ENCODE measurements around the gene ISG20.

Gene ISG20

DNA sequence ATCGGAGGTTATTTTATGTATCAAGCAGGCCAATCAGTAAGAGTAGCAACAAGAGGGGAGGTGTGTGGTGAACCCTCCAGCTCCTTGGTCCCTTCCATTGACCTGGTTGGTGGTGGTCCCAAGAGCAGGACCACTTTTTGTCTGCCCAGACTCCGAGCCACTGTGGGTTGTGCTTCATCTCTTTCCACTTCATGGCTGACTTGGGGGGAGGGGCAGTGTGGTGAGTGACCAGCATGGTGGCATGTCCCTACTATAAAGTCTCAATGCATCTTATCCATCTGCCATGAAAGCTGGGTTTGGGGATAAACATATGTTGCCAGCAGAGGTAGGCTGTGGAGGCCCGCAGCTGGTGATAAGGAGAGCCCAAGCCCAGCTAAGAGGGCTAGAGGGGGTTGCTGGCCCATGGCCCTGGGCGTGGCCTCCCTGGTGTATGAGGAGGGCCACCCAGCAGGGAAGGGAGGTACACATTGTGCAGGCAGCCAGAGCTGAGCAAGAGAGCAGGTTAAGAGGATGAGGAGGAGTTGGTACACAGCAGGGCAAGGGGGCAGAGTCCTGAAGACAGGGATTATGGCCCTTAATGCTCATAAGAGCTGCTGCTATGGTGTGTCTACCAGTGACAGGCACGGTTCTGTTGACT, 10.7 kb upstream of the ISG20 start:
- TF ChIP-seq ZBTB7A (IDR thresholded peaks at IDR 0.05; ENCODE audit: low read depth): no peak
- no peak for TF ChIP-seq RAD21 (IDR thresholded peaks at IDR 0.05; ENCODE audit: low read depth)
- TF ChIP-seq, protein P1, sequence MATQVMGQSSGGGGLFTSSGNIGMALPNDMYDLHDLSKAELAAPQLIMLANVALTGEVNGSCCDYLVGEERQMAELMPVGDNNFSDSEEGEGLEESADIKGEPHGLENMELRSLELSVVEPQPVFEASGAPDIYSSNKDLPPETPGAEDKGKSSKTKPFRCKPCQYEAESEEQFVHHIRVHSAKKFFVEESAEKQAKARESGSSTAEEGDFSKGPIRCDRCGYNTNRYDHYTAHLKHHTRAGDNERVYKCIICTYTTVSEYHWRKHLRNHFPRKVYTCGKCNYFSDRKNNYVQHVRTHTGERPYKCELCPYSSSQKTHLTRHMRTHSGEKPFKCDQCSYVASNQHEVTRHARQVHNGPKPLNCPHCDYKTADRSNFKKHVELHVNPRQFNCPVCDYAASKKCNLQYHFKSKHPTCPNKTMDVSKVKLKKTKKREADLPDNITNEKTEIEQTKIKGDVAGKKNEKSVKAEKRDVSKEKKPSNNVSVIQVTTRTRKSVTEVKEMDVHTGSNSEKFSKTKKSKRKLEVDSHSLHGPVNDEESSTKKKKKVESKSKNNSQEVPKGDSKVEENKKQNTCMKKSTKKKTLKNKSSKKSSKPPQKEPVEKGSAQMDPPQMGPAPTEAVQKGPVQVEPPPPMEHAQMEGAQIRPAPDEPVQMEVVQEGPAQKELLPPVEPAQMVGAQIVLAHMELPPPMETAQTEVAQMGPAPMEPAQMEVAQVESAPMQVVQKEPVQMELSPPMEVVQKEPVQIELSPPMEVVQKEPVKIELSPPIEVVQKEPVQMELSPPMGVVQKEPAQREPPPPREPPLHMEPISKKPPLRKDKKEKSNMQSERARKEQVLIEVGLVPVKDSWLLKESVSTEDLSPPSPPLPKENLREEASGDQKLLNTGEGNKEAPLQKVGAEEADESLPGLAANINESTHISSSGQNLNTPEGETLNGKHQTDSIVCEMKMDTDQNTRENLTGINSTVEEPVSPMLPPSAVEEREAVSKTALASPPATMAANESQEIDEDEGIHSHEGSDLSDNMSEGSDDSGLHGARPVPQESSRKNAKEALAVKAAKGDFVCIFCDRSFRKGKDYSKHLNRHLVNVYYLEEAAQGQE (IDR thresholded peaks at IDR 0.05; ENCODE audit: low read depth): no peak
- no peak for TF ChIP-seq NFIC (IDR thresholded peaks at IDR 0.05)
- no peak for TF ChIP-seq TAF1 (IDR thresholded peaks at IDR 0.05; ENCODE audit: low read depth)
- TF ChIP-seq, protein P2, sequence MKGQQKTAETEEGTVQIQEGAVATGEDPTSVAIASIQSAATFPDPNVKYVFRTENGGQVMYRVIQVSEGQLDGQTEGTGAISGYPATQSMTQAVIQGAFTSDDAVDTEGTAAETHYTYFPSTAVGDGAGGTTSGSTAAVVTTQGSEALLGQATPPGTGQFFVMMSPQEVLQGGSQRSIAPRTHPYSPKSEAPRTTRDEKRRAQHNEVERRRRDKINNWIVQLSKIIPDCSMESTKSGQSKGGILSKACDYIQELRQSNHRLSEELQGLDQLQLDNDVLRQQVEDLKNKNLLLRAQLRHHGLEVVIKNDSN (IDR thresholded peaks at IDR 0.05): no peak
- no peak for TF ChIP-seq TEAD4 (IDR thresholded peaks at IDR 0.05)

DNA sequence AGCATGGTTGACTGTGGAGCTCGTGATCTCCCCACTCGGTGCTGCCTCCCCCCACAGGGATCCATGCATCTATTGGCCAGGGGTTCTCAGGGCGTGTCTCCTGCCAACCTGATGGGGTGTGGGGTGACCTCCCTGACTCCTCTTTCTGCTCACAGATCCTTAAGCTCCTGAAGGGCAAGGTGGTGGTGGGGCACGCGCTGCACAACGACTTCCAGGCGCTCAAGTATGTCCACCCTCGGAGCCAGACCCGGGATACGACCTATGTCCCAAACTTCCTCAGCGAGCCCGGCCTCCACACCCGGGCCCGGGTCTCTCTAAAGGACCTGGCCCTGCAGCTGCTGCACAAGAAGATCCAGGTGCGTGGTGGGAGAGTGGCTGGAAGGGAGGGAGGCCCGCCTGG, 9.7 kb upstream of the ISG20 start:
- TF ChIP-seq TAF1 (IDR thresholded peaks at IDR 0.05; ENCODE audit: low read depth): no peak
- TF ChIP-seq YY1 (IDR thresholded peaks at IDR 0.05; ENCODE audit: low read depth): no peak
- TF ChIP-seq FOXM1 (IDR thresholded peaks at IDR 0.05; ENCODE audit: borderline replicate concordance, low read depth): no peak
- no peak for TF ChIP-seq CREB1 (IDR thresholded peaks at IDR 0.05; ENCODE audit: low read depth)
- no peak for TF ChIP-seq EP300 (IDR thresholded peaks at IDR 0.05; ENCODE audit: borderline replicate concordance)
- TF ChIP-seq EGR1 (IDR thresholded peaks at IDR 0.05): no peak
- TF ChIP-seq, protein P3, sequence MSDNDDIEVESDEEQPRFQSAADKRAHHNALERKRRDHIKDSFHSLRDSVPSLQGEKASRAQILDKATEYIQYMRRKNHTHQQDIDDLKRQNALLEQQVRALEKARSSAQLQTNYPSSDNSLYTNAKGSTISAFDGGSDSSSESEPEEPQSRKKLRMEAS (IDR thresholded peaks at IDR 0.05): no peak
- TF ChIP-seq, protein P1 (IDR thresholded peaks at IDR 0.05; ENCODE audit: low read depth): no peak
- no peak for TF ChIP-seq TEAD4 (IDR thresholded peaks at IDR 0.05)
- TF ChIP-seq TCF12 (IDR thresholded peaks at IDR 0.05; ENCODE audit: low read depth): no peak
- no peak for TF ChIP-seq ZBTB7A (IDR thresholded peaks at IDR 0.05; ENCODE audit: low read depth)
- TF ChIP-seq NFIC (IDR thresholded peaks at IDR 0.05): no peak
- TF ChIP-seq CEBPB (IDR thresholded peaks at IDR 0.05): no peak

DNA sequence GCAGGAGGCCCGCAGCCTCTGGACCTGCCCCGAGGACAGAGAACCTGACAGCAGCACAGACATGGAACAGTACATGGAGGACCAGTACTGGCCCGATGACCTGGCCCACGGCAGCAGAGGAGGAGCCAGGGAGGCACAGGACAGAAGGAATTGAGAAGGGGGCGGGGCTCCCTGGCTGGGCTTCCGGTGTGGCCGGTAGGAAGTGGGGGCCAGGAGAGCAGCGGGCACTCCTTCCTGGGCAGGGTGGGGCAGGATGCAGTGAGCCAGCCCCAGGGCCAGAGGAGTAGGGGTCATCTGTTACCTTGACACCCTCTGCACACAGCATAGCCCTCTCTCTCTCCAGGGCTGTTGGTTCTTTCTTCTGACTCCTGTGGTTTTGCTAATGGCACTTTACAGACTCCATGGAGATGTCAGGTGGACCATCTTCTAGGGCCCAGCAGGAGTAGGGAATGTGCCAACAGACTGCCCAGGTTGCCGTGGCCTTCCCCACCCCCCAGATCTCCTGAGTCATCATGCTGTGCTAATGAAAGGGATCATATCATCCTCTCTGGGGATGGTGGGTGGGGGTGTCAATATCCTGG, 8.6 kb upstream of the ISG20 start:
- TF ChIP-seq EP300 (IDR thresholded peaks at IDR 0.05; ENCODE audit: borderline replicate concordance) (no peak), CEBPB (IDR thresholded peaks at IDR 0.05) (no peak), TAF1 (IDR thresholded peaks at IDR 0.05; ENCODE audit: low read depth) (no peak), YY1 (IDR thresholded peaks at IDR 0.05; ENCODE audit: low read depth) (no peak), EGR1 (IDR thresholded peaks at IDR 0.05) (no peak), TEAD4 (IDR thresholded peaks at IDR 0.05) (no peak), RAD21 (IDR thresholded peaks at IDR 0.05; ENCODE audit: low read depth) (no peak), FOXM1 (IDR thresholded peaks at IDR 0.05; ENCODE audit: borderline replicate concordance, low read depth) (no peak), CREB1 (IDR thresholded peaks at IDR 0.05; ENCODE audit: low read depth) (no peak)
- TF ChIP-seq, protein P1 (IDR thresholded peaks at IDR 0.05; ENCODE audit: low read depth): no peak
- TF ChIP-seq, protein P3 (IDR thresholded peaks at IDR 0.05): no peak

DNA sequence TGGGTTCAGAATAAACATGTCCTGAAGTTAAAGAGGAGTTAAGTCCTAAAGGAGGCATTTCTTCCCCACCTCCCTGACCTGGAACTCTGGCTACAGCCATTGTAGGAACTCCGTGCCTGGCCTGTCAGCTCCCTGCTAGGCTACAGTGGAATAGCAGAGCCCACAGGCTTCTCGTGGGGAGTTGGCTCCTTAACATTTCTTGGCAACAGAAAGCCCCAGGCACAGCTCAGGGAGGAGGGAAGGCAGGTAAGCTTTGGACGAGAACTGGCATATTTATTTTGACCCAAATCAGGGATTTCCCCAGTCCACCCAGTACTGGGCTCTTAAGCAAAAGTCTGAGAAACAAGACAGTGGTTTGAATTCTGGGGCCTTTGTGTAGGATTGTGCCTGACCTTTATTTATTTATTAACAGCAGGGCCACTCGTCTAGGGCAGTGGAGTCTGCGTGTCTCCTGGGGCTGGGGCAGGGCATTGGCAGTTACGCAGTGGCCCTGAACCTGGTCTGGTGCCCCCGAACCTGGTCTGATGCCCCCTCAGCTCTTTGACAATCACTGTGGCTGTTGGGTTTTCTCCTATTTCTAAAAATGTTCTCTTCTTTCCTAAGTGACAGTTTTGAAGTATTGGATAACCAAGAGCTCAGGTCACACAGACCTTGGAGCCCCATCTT, 7.9 kb upstream of the ISG20 start:
- TF ChIP-seq, protein P1 (IDR thresholded peaks at IDR 0.05; ENCODE audit: low read depth): no peak
- no peak for TF ChIP-seq EP300 (IDR thresholded peaks at IDR 0.05; ENCODE audit: borderline replicate concordance)
- no peak for TF ChIP-seq NFIC (IDR thresholded peaks at IDR 0.05)
- TF ChIP-seq RAD21 (IDR thresholded peaks at IDR 0.05; ENCODE audit: low read depth): no peak
- TF ChIP-seq TAF1 (IDR thresholded peaks at IDR 0.05; ENCODE audit: low read depth): no peak
- TF ChIP-seq TEAD4 (IDR thresholded peaks at IDR 0.05): no peak
- no peak for TF ChIP-seq FOXM1 (IDR thresholded peaks at IDR 0.05; ENCODE audit: borderline replicate concordance, low read depth)
- no peak for TF ChIP-seq YY1 (IDR thresholded peaks at IDR 0.05; ENCODE audit: low read depth)
- TF ChIP-seq, protein P3 (IDR thresholded peaks at IDR 0.05): no peak
- no peak for TF ChIP-seq ZBTB7A (IDR thresholded peaks at IDR 0.05; ENCODE audit: low read depth)
- TF ChIP-seq EGR1 (IDR thresholded peaks at IDR 0.05): no peak
- no peak for TF ChIP-seq CEBPB (IDR thresholded peaks at IDR 0.05)
- TF ChIP-seq, protein P2 (IDR thresholded peaks at IDR 0.05): no peak
- no peak for TF ChIP-seq TCF12 (IDR thresholded peaks at IDR 0.05; ENCODE audit: low read depth)
- TF ChIP-seq CREB1 (IDR thresholded peaks at IDR 0.05; ENCODE audit: low read depth): no peak

Measured in Ishikawa (cell line).